PC-3 (cell line): Measurements from ENCODE around the gene AKAP5.

Experiments used
- CTCF ChIP-seq: fragments of 300-600 bp; sonication (generic); conservative IDR thresholded peaks from 2 replicates; pipeline ENCODE4 v1.5.1; 2017; ENCODE audit warnings: antibody characterized with exemption, low read depth, mild to moderate bottlenecking, low read length
- EZH2phosphoT487 ChIP-seq: fragments of 300-600 bp; sonication (generic); IDR thresholded peaks from 2 replicates; pipeline ENCODE4 v1.6.1; 2018; ENCODE audit warnings: mild to moderate bottlenecking, antibody characterized with exemption, low read length, borderline replicate concordance

DNA sequence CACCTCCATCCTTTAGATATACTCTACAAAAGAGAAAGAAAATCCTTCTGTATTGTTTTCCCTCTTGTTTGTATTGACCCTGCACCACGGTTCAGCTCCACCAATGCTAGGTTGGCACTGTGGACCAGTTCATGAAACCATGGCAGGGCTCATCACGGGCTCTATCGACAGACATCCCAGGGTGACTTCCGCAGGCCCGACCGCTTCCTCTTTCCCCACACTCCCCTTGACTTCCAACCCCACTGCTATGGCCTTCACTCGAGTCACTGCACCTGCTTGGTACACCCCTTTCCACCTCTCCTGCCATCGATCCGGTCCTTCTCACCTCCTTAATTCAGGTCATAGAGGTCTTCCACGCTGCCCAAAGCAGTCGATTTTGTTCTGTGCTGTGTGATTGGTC is 21.2 kb upstream of the AKAP5 start:
- no peak for TF ChIP-seq CTCF
- TF ChIP-seq EZH2phosphoT487: no peak
